ENCODE measurements around the gene FOCAD. TPM values are rescaled to one million over a fixed set of nuclear protein-coding genes. Genes with fewer than 3 reads are reported as not detected.

Gene FOCAD
- total RNA-seq, 1 donor from 2014 or later, result 25.5 TPM

DNA sequence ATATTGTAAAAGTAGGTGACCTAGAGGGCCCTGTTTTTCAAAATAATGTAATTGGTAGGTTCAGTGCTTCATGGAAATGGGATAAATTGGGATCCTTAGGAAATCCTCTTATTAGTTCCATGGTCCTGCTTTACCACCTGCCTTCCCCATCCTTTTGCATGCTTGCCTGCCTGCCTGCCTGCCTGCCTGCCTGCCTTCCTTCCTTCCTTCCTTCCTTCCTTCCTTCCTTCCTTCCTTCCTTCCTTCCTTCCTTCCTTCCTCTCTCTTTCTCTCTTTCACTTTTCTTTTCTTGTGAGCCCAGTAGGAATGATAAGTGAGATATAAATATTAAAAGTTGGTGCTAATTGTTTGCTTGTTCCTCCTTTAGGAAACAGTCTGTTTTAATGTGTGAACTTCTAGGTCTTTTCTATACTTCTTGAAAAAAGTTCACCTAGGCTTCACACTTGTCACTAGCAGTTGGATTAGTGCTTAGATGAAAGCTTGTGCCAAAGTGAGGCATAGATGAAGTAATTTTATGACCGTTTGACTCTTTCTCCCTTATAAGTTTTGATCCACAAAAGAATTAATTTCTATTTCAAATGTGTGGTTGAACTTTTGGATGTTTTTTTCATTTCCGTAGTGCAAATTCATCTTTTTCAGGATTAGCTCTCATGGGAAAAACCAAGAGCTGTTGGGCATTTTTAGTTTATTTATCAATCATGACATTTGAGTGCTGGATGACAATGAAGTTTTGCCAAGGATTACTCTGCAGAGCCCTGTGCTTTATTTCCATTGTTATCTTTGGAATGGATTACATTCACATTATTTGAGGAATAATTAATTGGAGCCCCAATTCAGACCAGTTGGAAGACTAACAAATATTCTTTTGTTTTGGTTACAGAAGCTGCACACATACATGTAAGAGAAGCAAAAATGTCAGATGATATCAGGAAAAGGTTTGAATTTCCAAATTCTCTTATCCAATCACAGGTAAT lies 30.7 kb downstream of the FOCAD start:
- DNase-seq, result no peak
- H3K4me3 ChIP-seq, result no peak overlapping the region
- TF ChIP-seq, protein P1, sequence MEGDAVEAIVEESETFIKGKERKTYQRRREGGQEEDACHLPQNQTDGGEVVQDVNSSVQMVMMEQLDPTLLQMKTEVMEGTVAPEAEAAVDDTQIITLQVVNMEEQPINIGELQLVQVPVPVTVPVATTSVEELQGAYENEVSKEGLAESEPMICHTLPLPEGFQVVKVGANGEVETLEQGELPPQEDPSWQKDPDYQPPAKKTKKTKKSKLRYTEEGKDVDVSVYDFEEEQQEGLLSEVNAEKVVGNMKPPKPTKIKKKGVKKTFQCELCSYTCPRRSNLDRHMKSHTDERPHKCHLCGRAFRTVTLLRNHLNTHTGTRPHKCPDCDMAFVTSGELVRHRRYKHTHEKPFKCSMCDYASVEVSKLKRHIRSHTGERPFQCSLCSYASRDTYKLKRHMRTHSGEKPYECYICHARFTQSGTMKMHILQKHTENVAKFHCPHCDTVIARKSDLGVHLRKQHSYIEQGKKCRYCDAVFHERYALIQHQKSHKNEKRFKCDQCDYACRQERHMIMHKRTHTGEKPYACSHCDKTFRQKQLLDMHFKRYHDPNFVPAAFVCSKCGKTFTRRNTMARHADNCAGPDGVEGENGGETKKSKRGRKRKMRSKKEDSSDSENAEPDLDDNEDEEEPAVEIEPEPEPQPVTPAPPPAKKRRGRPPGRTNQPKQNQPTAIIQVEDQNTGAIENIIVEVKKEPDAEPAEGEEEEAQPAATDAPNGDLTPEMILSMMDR (IDR thresholded peaks at IDR 0.05), result no peak
- intact Hi-C loops (cut with DNase I), result no loop called here
- H3K9me3 ChIP-seq, result no peaks in the 10 kb centered on the region
- no peaks in the 10 kb centered on the region for H3K27me3 ChIP-seq
- no peak for ATAC-seq
- H3K27ac ChIP-seq, result no peak overlapping the region
- H3K36me3 ChIP-seq, result peaks cover 1% of the 10 kb centered on the region
- H3K4me1 ChIP-seq, result no peaks in the 10 kb centered on the region

DNA sequence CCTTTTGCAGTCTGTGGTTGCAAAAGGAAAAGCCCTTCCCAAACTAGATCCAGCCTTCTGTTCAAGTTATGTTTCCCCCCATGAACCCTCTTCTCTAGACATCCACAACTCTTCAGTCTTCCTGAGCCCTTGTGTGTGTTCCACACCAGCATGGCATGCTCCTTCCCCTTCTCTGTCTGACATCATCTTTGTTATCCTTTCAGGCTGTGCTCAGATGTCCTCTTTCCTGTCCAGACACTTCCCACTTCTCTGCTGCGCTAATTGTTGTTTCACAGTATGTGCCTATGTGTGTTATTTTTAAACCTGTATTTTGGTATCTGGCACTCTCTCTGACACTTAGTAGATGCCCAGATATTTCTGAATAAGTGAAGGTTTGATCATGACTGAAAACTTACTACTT lies 38.2 kb downstream of the FOCAD start:
- DNase-seq (no peak), ATAC-seq (peak; percentile 40)
- Histone ChIP-seq H3K27ac (no peak overlapping the region), H3K4me3 (no peak overlapping the region), H3K9me3 (no peaks in the 10 kb centered on the region), H3K36me3 (peaks cover 14% of the 10 kb centered on the region), H3K27me3 (no peaks in the 10 kb centered on the region), H3K4me1 (no peaks in the 10 kb centered on the region)
- TF ChIP-seq, protein P1 (IDR thresholded peaks at IDR 0.05), result no peak
- intact Hi-C loops (cut with DNase I), result no loop called here

DNA sequence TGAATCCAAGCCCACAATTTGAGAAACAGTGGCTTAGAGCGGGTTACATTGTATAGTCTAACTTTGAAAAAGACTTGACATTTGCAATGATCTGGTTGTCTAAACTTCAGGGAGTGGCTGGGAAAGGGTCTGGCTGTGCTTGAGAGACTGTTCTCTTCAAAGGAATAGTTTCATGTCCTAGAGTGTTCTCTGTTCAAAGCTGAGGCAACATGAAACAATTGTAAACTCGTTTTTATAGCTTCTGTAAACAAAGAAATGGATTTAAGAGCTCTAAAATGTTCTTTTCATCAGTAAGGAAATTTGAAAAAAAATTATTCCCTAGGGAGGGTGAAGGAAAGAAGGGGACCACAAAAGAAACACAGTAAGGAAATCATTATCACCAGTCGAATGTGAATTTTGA lies 41.6 kb downstream of the FOCAD start:
- peak; percentile 35 for ATAC-seq
- peak overlapping the region; percentile 9 for H3K4me3 ChIP-seq

DNA sequence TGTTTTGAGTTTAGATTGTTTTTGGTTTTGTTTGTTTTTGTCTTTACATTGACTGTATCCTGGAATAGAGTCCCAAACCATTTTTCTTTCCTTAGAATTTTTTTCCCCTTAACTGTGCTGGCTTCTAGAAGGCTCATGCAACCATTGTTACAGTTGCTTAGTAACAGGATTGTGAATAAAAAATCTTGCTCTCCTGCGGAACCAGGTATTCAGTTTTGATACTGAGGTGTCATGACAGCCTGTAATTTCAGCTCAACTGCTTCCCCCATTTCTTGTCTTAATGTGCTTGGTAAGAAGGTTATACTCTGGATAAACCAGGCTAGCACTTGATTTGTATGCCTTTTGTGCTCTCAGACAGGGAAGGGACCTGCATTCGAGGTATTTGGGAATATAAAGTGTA lies 42.1 kb downstream of the FOCAD start:
- H3K27ac ChIP-seq, result no peak overlapping the region
- no peaks in the 10 kb centered on the region for H3K4me1 ChIP-seq
- ATAC-seq, result no peak
- TF ChIP-seq, protein P1 (IDR thresholded peaks at IDR 0.05), result no peak
- no peaks in the 10 kb centered on the region for H3K27me3 ChIP-seq
- peaks cover 1% of the 10 kb centered on the region for H3K36me3 ChIP-seq
- peak overlapping the region; percentile 9 for H3K4me3 ChIP-seq
- no peak for DNase-seq
- no peaks in the 10 kb centered on the region for H3K9me3 ChIP-seq
- intact Hi-C loops (cut with DNase I), result no loop called here

More for the DNA sequence above, 41.6 kb downstream of the FOCAD start:
- Histone ChIP-seq H3K36me3 (peaks cover 6% of the 10 kb centered on the region), H3K4me1 (no peaks in the 10 kb centered on the region), H3K27ac (no peak overlapping the region), H3K27me3 (no peaks in the 10 kb centered on the region), H3K9me3 (no peaks in the 10 kb centered on the region)
- no peak for DNase-seq
- intact Hi-C loops (cut with DNase I), result no loop called here
- TF ChIP-seq, protein P1 (IDR thresholded peaks at IDR 0.05), result no peak

DNA sequence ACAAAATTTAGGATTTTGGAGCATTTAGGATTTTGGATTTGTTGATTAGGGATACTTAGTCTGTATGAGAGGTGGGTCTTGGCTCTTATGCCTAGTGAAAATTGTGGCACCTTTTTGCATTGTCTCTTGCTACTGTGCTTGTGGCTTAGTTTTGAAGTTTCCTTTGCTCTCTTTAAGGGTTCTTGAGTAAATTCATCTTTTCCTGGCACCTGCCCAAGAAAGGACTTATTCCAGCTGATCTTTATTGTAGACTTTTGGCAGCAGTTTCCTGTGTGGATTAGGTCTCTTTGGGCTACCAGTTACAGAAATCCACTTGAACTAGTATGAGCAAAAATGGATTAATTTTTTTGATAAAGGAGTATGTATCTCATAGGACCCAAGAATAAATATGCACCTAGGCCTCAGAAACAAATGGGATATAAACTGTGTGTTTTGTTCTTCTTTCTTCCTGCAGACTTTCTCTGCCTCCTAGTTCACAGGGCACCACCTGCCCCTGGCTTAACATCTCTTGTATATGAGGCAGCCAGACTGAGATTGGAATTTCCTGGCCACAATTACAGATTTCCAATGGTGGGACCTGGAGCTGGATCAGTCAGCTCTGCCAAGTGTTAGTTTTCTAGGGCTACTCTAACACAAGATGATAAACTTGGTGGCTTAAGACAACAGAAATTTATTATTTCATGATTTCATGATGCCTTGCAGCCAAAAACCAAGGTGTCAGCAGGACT lies 44.6 kb downstream of the FOCAD start:
- H3K4me1 ChIP-seq, result no peaks in the 10 kb centered on the region
- TF ChIP-seq, protein P1 (IDR thresholded peaks at IDR 0.05), result no peak
- H3K27me3 ChIP-seq, result no peaks in the 10 kb centered on the region
- ATAC-seq, result no peak
- intact Hi-C loops (cut with DNase I), result no loop called here
- no peak overlapping the region for H3K27ac ChIP-seq
- H3K4me3 ChIP-seq, result no peak overlapping the region
- no peak for DNase-seq
- no peaks in the 10 kb centered on the region for H3K9me3 ChIP-seq
- no peaks in the 10 kb centered on the region for H3K36me3 ChIP-seq

All from upper lobe of right lung (tissue), 1 donor.